Neural cell (in vitro differentiated cells): Measurements from ENCODE around the gene CEACAM6. TPM values are rescaled to one million over a fixed set of nuclear protein-coding genes. Genes with fewer than 3 reads are reported as not detected.

Experiments
- H2AFZ ChIP-seq: fragments of 200-600, 300-800 bp; sonication (generic), shearing (Covaris generic); 2 replicates; pipeline ENCODE4 v1.6.0; 2014; ENCODE audit warnings: low read depth, mild to moderate bottlenecking, antibody characterized with exemption, low read length, moderate library complexity
- H3F3A ChIP-seq: fragments of 200-600 bp; shearing (Covaris generic); 2 replicates; pipeline ENCODE4 v1.6.1; 2016; ENCODE audit warnings: mild to moderate bottlenecking, moderate library complexity, mixed read lengths, antibody characterized with exemption, low read length; ENCODE audit not compliant: insufficient read depth, poor library complexity, severe bottlenecking
- H3K27ac ChIP-seq: fragments of 200-600, 300-800 bp; sonication (generic), shearing (Covaris generic); 2 replicates; pipeline ENCODE4 v1.5.1; 2014; ENCODE audit warnings: mild to moderate bottlenecking, low read length, moderate library complexity
- H3K27me3 ChIP-seq: fragments of 300-800, 200-600 bp; sonication (generic), shearing (Covaris generic); 2 replicates; pipeline ENCODE4 v1.6.0; 2014; ENCODE audit warnings: mild to moderate bottlenecking, low read depth, low read length, moderate library complexity; ENCODE audit not compliant: insufficient read depth
- H3K36me3 ChIP-seq: fragments of 300-800, 200-600 bp; sonication (generic), shearing (Covaris generic); 2 replicates; pipeline ENCODE4 v1.5.1; 2014; ENCODE audit warnings: mild to moderate bottlenecking, antibody characterized with exemption, low read length, moderate library complexity; ENCODE audit not compliant: insufficient read depth
- H3K4me2 ChIP-seq: fragments of 300-800, 200-600 bp; sonication (generic), shearing (Covaris generic); 2 replicates; pipeline ENCODE4 v1.6.0; 2014; ENCODE audit warnings: mild to moderate bottlenecking, low read length
- H3K4me3 ChIP-seq: fragments of 300-800, 200-600 bp; sonication (generic), shearing (Covaris generic); 2 replicates; pipeline ENCODE4 v1.5.1; 2014; ENCODE audit warnings: mild to moderate bottlenecking, low read length, moderate library complexity
- H3K79me2 ChIP-seq: fragments of 200-600 bp; shearing (Covaris generic); replicated peaks from 2 replicates; pipeline ENCODE4 v1.6.0; 2014; ENCODE audit warnings: mild to moderate bottlenecking, low read length, moderate library complexity; ENCODE audit not compliant: insufficient read depth
- H3K9ac ChIP-seq: fragments of 300-800, 200-600 bp; sonication (generic), shearing (Covaris generic); 2 replicates; pipeline ENCODE4 v1.6.1; 2016; ENCODE audit warnings: mild to moderate bottlenecking, low read length, mixed read lengths
- H3K9me2 ChIP-seq: fragments of 200-600 bp; shearing (Covaris generic); 2 replicates; pipeline ENCODE4 v1.6.1; 2016; ENCODE audit warnings: mild to moderate bottlenecking, low read length, mixed read lengths; ENCODE audit not compliant: insufficient read depth
- H3K9me3 ChIP-seq: fragments of 200-600, 300-800 bp; sonication (generic), shearing (Covaris generic); 2 replicates; pipeline ENCODE4 v1.6.1; 2016; ENCODE audit warnings: mild to moderate bottlenecking, mixed run types, low read length, moderate library complexity, mixed read lengths
- H4K20me1 ChIP-seq: fragments of 200-600 bp; shearing (Covaris generic); 2 replicates; pipeline ENCODE4 v1.6.1; 2016; ENCODE audit warnings: mild to moderate bottlenecking, mixed run types; ENCODE audit not compliant: insufficient read depth
- EP300 ChIP-seq: fragments of 450-650 bp; conservative IDR thresholded peaks from 2 replicates; pipeline ENCODE4 v1.6.1; 2014; ENCODE audit warnings: antibody characterized with exemption, mild to moderate bottlenecking, moderate library complexity; ENCODE audit not compliant: poor library complexity, severe bottlenecking
- EZH2 ChIP-seq: fragments of 200-600, 300-800 bp; shearing (Covaris generic), sonication (generic); IDR thresholded peaks from 2 replicates; pipeline ENCODE4 v1.6.1; 2014; ENCODE audit warnings: antibody characterized with exemption, low read length, borderline replicate concordance, mild to moderate bottlenecking; ENCODE audit not compliant: insufficient read depth, poor library complexity, severe bottlenecking
- MXI1 ChIP-seq: fragments of 450-650 bp; conservative IDR thresholded peaks from 2 replicates; pipeline ENCODE4 v1.6.1; 2014; ENCODE audit warnings: antibody characterized with exemption, mild to moderate bottlenecking; ENCODE audit not compliant: poor library complexity, severe bottlenecking
- POLR2AphosphoS5 ChIP-seq: IDR thresholded peaks from 2 replicates; pipeline ENCODE4 v1.6.1; 2012
- RAD21 ChIP-seq: fragments of 450-650 bp; conservative IDR thresholded peaks from 2 replicates; pipeline ENCODE4 v1.6.1; 2014; ENCODE audit warnings: antibody characterized with exemption, mild to moderate bottlenecking, moderate library complexity
- REST ChIP-seq: IDR thresholded peaks from 2 replicates; pipeline ENCODE4 v1.6.1; 2012; ENCODE audit warnings: borderline replicate concordance
- SMC3 ChIP-seq: fragments of 450-650 bp; conservative IDR thresholded peaks from 2 replicates; pipeline ENCODE4 v1.6.1; 2014; ENCODE audit warnings: antibody characterized with exemption, mild to moderate bottlenecking, moderate library complexity; ENCODE audit not compliant: poor library complexity
- TAF1 ChIP-seq: IDR thresholded peaks from 2 replicates; pipeline ENCODE4 v1.6.1; 2012; ENCODE audit warnings: low read depth
- polyA plus RNA-seq: library from polyadenylated mRNA; depleted of rRNA; stranded (reverse); fragments of >200 nt; gene quantifications from 2 replicates; pipeline ENCODE4 v1.2.3, GENCODE V29; 2014
- TF ChIP-seq, protein P1 (sequence below): fragments of 450-650 bp; IDR thresholded peaks from 2 replicates; pipeline ENCODE4 v1.5.1; 2014; ENCODE audit warnings: antibody characterized with exemption, mild to moderate bottlenecking, moderate library complexity; ENCODE audit not compliant: poor library complexity, severe bottlenecking

CEACAM6 gene
- polyA plus RNA-seq, 1 donor from 2014 or later, result not detected

DNA sequence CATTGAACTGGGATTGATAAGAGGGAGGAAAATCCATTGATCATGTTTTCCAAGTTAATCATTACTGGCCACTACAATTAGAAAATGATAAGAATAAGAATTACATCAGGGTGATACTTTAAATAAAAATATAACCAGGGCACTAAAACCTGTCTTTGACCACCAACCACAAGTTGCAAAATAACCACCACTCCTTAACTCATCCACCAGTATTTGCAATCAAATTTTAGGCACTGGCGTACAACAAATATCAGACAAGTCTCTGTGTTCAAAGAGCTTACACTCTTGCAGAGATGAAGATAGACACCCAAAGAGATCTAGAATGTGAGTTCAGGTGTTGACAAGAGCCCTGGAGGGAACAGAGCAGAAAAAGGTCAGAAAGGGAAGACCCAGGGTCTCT is 41.6 kb downstream of the CEACAM6 start:
- H3K27me3 ChIP-seq, result no peaks in the 10 kb centered on the region
- no peak overlapping the region for H3K9ac ChIP-seq
- H3K79me2 ChIP-seq, result no peaks in the 10 kb centered on the region
- no peaks in the 10 kb centered on the region for H3K9me2 ChIP-seq
- no peaks in the 10 kb centered on the region for H4K20me1 ChIP-seq
- H3K36me3 ChIP-seq, result no peaks in the 10 kb centered on the region
- H3K4me3 ChIP-seq, result no peak overlapping the region
- TF ChIP-seq RAD21 (no peak), SMC3 (no peak)
- H3F3A ChIP-seq, result no peaks in the 10 kb centered on the region
- H2AFZ ChIP-seq, result no peak overlapping the region
- no peak overlapping the region for H3K4me2 ChIP-seq
- H3K27ac ChIP-seq, result no peak overlapping the region
- H3K9me3 ChIP-seq, result no peaks in the 10 kb centered on the region

DNA sequence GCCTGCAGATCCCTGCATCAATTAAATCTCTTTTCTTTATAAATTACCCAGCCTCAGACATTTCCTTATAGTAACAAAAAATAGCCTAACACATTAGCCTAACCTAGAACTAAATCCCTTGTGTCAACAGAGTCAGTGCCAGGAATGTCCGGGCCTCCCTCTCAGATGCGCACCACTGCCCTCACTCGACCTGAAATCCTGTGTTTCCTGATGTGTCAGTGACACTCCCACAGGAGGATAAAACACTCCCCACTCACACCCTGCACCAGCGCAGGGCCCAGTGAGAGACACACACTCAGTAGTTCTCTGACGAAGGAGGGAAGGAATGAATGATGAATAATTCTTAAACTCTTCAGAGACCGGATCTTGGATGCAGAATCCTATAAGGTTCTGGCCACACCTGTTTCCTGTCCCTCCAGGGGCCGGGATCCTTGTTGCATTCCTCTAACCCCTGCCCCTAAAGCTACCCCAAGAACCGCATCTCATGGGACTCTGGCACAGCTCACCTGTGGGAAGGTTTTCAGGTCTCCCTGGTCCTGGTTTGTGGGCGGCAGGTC is 44.2 kb downstream of the CEACAM6 start:
- no peak overlapping the region for H2AFZ ChIP-seq
- H4K20me1 ChIP-seq, result no peaks in the 10 kb centered on the region
- H3F3A ChIP-seq, result no peaks in the 10 kb centered on the region
- H3K27me3 ChIP-seq, result no peaks in the 10 kb centered on the region
- no peak overlapping the region for H3K27ac ChIP-seq
- H3K9me2 ChIP-seq, result no peaks in the 10 kb centered on the region
- H3K4me3 ChIP-seq, result no peak overlapping the region
- no peak overlapping the region for H3K9ac ChIP-seq
- no peak overlapping the region for H3K4me2 ChIP-seq
- H3K9me3 ChIP-seq, result no peaks in the 10 kb centered on the region
- TF ChIP-seq POLR2AphosphoS5 (no peak), EP300 (no peak), REST (no peak), RAD21 (no peak), TAF1 (no peak), EZH2 (no peak), MXI1 (no peak), SMC3 (no peak)
- TF ChIP-seq, protein P1, sequence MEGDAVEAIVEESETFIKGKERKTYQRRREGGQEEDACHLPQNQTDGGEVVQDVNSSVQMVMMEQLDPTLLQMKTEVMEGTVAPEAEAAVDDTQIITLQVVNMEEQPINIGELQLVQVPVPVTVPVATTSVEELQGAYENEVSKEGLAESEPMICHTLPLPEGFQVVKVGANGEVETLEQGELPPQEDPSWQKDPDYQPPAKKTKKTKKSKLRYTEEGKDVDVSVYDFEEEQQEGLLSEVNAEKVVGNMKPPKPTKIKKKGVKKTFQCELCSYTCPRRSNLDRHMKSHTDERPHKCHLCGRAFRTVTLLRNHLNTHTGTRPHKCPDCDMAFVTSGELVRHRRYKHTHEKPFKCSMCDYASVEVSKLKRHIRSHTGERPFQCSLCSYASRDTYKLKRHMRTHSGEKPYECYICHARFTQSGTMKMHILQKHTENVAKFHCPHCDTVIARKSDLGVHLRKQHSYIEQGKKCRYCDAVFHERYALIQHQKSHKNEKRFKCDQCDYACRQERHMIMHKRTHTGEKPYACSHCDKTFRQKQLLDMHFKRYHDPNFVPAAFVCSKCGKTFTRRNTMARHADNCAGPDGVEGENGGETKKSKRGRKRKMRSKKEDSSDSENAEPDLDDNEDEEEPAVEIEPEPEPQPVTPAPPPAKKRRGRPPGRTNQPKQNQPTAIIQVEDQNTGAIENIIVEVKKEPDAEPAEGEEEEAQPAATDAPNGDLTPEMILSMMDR, result no peak
- H3K36me3 ChIP-seq, result no peaks in the 10 kb centered on the region
- no peaks in the 10 kb centered on the region for H3K79me2 ChIP-seq

GRCh38 chr19:41801031-41801430 is 45.7 kb downstream of the CEACAM6 start:
- no peak overlapping the region for H3K4me3 ChIP-seq
- H3F3A ChIP-seq, result no peaks in the 10 kb centered on the region
- H2AFZ ChIP-seq, result no peak overlapping the region
- no peaks in the 10 kb centered on the region for H3K36me3 ChIP-seq
- H3K9me2 ChIP-seq, result no peaks in the 10 kb centered on the region
- H3K9me3 ChIP-seq, result no peaks in the 10 kb centered on the region
- no peak overlapping the region for H3K9ac ChIP-seq
- no peak for TF ChIP-seq MXI1
- TF ChIP-seq EP300, result no peak
- no peak for TF ChIP-seq SMC3
- no peak for TF ChIP-seq EZH2
- no peak for TF ChIP-seq POLR2AphosphoS5
- no peaks in the 10 kb centered on the region for H4K20me1 ChIP-seq
- H3K27ac ChIP-seq, result no peak overlapping the region
- no peaks in the 10 kb centered on the region for H3K27me3 ChIP-seq
- H3K79me2 ChIP-seq, result no peaks in the 10 kb centered on the region
- H3K4me2 ChIP-seq, result no peak overlapping the region
